Measurements from ENCODE around the gene ANO2. TPM values are rescaled to one million over a fixed set of nuclear protein-coding genes. Genes with fewer than 3 reads are reported as not detected.

The ANO2 gene
- total and polyA plus RNA-seq, 2 experiments from 2014 or later, result 0.21 TPM; not detected in 1

DNA sequence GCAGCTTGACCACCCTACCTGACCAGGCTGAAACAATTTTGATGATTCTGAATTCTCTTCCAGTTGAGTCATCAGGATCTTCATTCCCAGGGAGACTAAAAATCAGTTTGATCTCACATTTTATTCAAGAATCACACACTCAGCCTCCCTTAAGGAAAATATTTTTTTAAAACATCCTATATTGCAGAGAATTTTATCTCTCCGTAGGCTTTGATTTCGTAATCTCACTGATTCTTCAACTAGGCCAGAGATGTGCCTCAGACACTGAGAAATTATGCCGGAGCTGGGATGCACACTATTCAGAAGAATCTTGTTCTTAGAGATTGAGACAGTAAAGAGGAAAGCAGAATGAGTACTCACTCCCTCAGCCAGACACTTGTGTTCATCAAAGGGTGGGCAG, 7.0 kb upstream of the ANO2 start:
- Histone ChIP-seq H3K4me3 (no peak overlapping the region), H3K9me3 (ENCODE audit: low read depth) (no peaks in the 10 kb centered on the region), H3K36me3 (no peaks in the 10 kb centered on the region), H3K27me3 (peaks cover 8% of the 10 kb centered on the region), H3K27ac (no peak overlapping the region), H3K4me1 (ENCODE audit: low read depth) (no peaks in the 10 kb centered on the region)
- TF ChIP-seq, protein P1, sequence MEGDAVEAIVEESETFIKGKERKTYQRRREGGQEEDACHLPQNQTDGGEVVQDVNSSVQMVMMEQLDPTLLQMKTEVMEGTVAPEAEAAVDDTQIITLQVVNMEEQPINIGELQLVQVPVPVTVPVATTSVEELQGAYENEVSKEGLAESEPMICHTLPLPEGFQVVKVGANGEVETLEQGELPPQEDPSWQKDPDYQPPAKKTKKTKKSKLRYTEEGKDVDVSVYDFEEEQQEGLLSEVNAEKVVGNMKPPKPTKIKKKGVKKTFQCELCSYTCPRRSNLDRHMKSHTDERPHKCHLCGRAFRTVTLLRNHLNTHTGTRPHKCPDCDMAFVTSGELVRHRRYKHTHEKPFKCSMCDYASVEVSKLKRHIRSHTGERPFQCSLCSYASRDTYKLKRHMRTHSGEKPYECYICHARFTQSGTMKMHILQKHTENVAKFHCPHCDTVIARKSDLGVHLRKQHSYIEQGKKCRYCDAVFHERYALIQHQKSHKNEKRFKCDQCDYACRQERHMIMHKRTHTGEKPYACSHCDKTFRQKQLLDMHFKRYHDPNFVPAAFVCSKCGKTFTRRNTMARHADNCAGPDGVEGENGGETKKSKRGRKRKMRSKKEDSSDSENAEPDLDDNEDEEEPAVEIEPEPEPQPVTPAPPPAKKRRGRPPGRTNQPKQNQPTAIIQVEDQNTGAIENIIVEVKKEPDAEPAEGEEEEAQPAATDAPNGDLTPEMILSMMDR (IDR thresholded peaks at IDR 0.05; ENCODE audit: low read depth, low read length), result no peak
- no peak for DNase-seq (ENCODE audit: low read depth in 1 of 2, low spot score in 1 of 2)

DNA sequence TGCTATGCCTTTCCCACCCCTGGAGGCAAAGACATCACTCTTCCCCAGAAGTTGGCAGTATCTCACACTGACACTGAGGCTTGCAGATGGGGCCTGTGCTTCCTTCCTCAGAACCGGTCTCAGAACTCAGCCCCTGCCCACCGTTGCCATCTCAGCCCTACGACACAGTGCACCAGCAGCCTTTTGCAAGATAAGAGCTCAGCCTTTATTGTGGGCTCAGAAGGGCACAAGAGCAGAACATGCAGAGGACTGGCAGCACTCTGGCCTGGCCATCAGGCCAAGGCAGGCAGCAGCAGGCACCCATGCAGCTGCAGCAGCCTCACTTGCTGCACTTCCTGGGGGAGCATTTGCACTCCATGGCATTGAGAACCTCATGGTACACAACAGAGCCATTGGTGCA, 3.6 kb upstream of the ANO2 start:
- DNase-seq (ENCODE audit: low read depth in 1 of 2, low spot score in 1 of 2), result no peak
- TF ChIP-seq, protein P1 (IDR thresholded peaks at IDR 0.05; ENCODE audit: low read depth, low read length), result no peak
- Histone ChIP-seq H3K27me3 (peaks cover 40% of the 10 kb centered on the region), H3K36me3 (no peaks in the 10 kb centered on the region), H3K4me3 (no peak overlapping the region), H3K27ac (no peak overlapping the region), H3K4me1 (ENCODE audit: low read depth) (no peaks in the 10 kb centered on the region), H3K9me3 (ENCODE audit: low read depth) (no peaks in the 10 kb centered on the region)

DNA sequence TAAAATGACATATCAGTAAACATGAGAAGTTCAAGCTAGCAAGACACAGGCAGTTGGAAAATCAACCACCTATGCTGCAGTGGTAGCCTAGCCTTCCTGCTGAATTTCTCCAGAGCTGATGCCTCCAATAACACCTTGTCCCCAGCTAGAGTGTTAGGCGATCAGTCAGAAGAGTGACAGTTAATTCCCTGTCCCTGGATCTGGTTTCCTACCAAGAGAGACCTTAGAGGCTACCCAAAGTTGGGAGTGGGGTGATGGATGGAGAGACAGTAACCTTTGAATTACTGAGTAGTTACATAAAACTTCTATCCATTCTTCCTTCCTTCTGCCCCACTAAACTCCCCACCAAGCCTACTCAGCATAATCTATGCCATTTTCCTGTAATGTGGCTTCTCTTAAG, 1.9 kb upstream of the ANO2 start:
- H3K27me3 ChIP-seq, result peaks cover 43% of the 10 kb centered on the region

DNA sequence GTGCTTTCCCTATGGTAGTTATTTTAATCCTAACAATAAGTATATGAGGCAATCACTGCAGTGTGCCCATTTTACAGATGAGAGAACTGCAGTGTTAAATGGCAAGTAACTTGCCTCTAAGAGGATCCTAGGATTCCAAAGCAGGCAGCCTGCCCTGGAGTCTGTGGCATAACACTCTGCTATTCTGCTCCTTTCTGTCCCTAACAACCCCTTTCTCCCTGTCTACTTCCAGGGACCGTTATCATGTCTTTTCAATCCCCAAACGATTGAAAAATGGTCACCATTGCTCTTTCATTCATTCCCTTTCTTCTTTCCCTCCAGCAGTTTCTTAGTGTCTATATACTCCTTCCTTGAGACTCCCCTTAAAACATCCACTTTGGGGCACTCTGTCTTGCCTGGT, 1.3 kb upstream of the ANO2 start:
- no peak for DNase-seq (ENCODE audit: low read depth in 1 of 2, low spot score in 1 of 2)
- Histone ChIP-seq H3K4me3 (no peak overlapping the region), H3K27me3 (peaks cover 43% of the 10 kb centered on the region), H3K27ac (no peak overlapping the region), H3K4me1 (ENCODE audit: low read depth) (no peaks in the 10 kb centered on the region), H3K36me3 (no peaks in the 10 kb centered on the region), H3K9me3 (ENCODE audit: low read depth) (no peaks in the 10 kb centered on the region)
- TF ChIP-seq, protein P1 (IDR thresholded peaks at IDR 0.05; ENCODE audit: low read depth, low read length), result no peak

More for the DNA sequence above, 1.9 kb upstream of the ANO2 start:
- no peaks in the 10 kb centered on the region for H3K9me3 ChIP-seq (ENCODE audit: low read depth)
- no peak for DNase-seq (ENCODE audit: low read depth in 1 of 2, low spot score in 1 of 2)
- H3K4me3 ChIP-seq, result no peak overlapping the region
- no peaks in the 10 kb centered on the region for H3K4me1 ChIP-seq (ENCODE audit: low read depth)
- TF ChIP-seq, protein P1 (IDR thresholded peaks at IDR 0.05; ENCODE audit: low read depth, low read length), result no peak
- no peak overlapping the region for H3K27ac ChIP-seq
- no peaks in the 10 kb centered on the region for H3K36me3 ChIP-seq

DNA sequence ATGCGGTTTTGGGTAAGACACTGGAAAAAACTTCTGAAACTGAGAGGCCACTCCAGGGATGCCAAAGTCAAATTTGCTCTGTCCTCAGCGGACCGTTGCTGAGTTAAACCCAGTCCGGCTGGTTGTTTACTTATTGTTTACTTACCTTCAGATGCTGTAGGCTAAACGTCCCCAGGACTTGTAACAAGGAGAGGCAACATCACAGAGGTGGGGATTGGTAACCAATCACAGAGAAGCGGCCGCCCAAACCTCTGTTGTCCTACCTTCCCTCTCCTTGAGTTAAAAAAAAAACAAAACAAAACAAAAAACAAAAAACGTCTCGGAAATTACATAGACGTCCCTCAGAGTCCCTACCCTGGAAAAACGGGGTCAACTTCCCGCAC, 380 bp downstream of the ANO2 start:
- H3K27ac ChIP-seq, result no peak overlapping the region
- H3K4me1 ChIP-seq (ENCODE audit: low read depth), result no peaks in the 10 kb centered on the region
- H3K36me3 ChIP-seq, result no peaks in the 10 kb centered on the region
- peaks cover 43% of the 10 kb centered on the region for H3K27me3 ChIP-seq
- DNase-seq (ENCODE audit: low read depth in 1 of 2, low spot score in 1 of 2), result peak in 1 of 2 donors; percentile 6
- peak overlapping the region; percentile 43 for H3K4me3 ChIP-seq
- H3K9me3 ChIP-seq (ENCODE audit: low read depth), result no peaks in the 10 kb centered on the region
- TF ChIP-seq, protein P1 (IDR thresholded peaks at IDR 0.05; ENCODE audit: low read depth, low read length), result no peak

DNA sequence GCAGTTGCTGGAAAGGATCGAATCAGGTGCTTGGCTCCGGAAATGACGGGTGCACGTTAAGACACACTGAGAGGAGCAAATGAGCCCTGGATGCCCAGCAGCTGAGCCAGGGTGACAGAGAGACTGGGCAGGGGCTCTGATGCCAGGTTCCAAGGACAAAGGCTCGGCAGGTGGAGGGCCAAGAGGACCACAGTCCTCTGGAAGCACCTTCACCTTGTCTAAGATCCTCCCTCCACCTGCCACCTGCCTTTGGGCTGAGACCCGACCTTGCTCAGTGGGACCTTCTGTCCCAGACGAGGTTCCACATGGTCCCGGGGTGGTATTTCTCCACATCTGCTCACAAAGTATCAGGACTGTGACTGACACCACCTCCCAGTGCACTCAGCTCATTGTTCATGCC, 1.0 kb downstream of the ANO2 start:
- Histone ChIP-seq H3K4me3 (no peak overlapping the region), H3K27ac (no peak overlapping the region), H3K27me3 (peaks cover 43% of the 10 kb centered on the region), H3K36me3 (no peaks in the 10 kb centered on the region), H3K9me3 (ENCODE audit: low read depth) (no peaks in the 10 kb centered on the region), H3K4me1 (ENCODE audit: low read depth) (no peaks in the 10 kb centered on the region)
- DNase-seq (ENCODE audit: low read depth in 1 of 2, low spot score in 1 of 2), result no peak
- TF ChIP-seq, protein P1 (IDR thresholded peaks at IDR 0.05; ENCODE audit: low read depth, low read length), result no peak

Measured in cardiac muscle cell (in vitro differentiated cells and primary cell).